D721Med (cell line): ENCODE results near the gene DUS3L.

Experiments used
- DNase-seq: peaks from one replicate; pipeline ENCODE4 v3.0.0; 2011; ENCODE audit warnings: low spot score; ENCODE audit not compliant: insufficient read length
- FAIRE-seq: peaks from 2 replicates; lab custom pipeline; 2011; peaks lifted over from hg19 to GRCh38; lab: Jason Lieb, UNC
- TF ChIP-seq, protein P1 (sequence below): IDR thresholded peaks from 2 replicates; pipeline ENCODE4 v1.5.1; 2012; ENCODE audit warnings: mild to moderate bottlenecking, control low read depth; ENCODE audit not compliant: insufficient read depth; ENCODE audit errors: missing control alignments

DUS3L gene

DNA sequence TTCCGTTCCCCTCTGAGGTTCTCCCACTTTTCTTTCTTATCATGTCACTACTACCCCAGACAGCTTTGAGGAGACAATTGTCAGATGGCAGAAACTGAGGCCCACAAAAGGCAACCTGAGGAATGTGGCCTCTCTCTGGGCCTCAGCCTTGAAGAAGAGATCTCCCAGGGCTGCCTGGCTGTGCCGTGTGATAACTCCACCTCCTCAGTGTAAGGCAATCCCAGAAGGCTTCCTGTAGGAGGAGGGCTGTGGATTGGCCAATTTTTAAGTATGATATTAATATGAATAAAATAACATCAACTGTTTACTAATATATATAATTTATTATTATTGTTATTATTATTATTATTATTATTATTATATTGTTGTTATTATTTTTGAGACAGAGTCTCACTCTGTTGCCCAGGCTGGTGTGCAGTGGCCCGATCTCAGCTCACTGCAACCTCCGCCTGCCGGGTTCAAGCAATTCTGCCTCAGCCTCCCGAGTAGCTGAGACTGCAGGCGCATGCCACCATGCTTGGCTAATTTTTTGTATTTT, 4.5 kb upstream of the DUS3L start:
- DNase-seq (no peak), FAIRE-seq (no peak)
- TF ChIP-seq, protein P1, sequence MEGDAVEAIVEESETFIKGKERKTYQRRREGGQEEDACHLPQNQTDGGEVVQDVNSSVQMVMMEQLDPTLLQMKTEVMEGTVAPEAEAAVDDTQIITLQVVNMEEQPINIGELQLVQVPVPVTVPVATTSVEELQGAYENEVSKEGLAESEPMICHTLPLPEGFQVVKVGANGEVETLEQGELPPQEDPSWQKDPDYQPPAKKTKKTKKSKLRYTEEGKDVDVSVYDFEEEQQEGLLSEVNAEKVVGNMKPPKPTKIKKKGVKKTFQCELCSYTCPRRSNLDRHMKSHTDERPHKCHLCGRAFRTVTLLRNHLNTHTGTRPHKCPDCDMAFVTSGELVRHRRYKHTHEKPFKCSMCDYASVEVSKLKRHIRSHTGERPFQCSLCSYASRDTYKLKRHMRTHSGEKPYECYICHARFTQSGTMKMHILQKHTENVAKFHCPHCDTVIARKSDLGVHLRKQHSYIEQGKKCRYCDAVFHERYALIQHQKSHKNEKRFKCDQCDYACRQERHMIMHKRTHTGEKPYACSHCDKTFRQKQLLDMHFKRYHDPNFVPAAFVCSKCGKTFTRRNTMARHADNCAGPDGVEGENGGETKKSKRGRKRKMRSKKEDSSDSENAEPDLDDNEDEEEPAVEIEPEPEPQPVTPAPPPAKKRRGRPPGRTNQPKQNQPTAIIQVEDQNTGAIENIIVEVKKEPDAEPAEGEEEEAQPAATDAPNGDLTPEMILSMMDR: no peak

DNA sequence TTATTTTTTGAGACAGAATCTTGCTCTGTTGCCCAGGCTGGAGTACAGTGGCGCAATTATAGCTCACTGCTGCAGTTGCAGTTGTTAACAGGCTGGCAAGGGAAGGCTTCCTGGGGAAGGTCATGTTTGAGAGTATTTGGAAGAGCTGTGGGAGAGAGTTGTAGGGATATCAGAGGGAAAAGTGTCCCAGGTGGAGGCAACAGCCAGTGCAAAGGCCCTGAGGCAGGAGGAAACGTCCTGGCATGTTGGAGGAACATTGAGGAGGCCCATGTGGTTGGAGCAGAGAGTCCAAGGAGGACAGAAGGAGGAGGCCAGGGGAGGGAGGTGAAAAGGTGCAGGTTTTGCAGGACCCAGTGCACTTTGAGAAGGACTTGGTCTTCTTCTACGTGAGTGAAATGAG, 2.2 kb upstream of the DUS3L start:
- FAIRE-seq: no peak
- TF ChIP-seq, protein P1: no peak

DNA sequence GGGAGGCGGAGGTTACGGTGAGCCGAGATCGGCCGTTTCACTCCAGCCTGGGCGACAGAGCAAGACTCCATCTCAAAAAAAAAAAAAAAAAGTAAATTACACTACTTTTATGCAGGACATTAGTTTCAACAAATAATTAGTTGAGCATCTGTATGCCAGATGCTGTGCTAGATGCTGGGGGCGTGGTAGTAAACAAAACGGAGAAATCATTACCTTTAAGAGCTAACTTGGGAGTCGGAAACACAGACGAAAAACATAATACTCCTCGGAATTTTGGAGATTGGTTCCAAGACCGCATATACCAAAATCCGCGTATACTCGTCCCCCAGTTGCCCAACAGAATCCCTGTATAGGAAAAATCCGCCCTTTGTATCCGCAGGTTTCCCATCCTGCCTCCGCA, 1.3 kb upstream of the DUS3L start:
- FAIRE-seq (no peak), DNase-seq (no peak)
- TF ChIP-seq, protein P1: no peak

More for the DNA sequence above, 2.2 kb upstream of the DUS3L start:
- DNase-seq: no peak

DNA sequence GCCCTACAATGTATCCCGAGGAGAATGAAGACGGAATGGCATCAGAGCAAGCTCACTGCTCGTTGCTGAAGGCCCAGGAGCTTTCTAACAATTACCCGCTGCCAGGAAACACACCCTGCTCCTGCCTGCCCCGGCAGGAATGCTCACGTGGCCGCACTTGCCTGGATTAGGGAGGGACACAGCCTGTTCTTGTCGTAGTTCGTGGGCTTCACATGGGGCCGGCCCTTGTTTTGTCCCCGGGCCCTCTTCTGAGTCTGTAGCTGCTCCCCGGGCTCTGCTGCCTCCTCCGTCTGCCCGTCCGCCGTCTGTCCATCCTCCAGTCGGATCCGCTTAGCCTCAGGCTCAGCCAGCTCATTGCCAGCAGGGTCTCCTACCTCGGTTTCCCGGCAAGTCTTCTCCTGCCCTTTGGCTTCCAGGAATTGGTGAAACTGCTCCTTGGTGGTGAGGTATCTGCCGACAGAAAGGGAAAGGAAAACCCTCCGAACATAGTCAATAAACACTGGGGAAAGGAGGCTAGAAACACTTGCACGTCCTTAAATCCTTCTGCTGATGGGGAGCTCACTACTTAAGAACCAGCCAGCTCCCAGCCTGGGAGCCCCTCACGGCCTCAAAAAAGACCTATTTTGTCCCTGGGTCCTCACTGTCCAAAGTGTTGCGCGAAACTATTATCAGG, 941 bp downstream of the DUS3L start:
- TF ChIP-seq, protein P1: no peak
- FAIRE-seq (no peak), DNase-seq (no peak)

DNA sequence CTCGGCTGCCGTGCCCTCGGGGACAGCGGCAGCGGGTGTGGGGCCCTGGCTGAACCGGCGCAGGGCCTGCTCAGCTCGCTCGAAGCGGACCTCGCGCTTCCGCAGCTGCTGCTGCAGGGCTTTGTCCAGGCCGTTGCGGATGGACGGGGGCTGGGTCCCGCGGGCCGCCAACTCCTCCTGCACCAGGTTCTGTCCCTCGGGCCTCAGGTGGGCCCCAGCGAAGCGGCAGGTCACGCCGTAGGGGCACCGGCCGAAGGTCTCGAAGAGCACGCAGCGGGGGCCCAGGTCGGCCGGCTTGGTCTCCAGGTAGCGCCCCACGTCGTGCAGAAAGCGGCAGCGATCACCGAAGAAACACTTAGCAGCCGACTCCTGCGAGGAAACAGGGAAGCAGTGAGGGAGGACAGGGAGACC, 1.6 kb downstream of the DUS3L start:
- TF ChIP-seq, protein P1: no peak
- no peak for FAIRE-seq
- DNase-seq: no peak

DNA sequence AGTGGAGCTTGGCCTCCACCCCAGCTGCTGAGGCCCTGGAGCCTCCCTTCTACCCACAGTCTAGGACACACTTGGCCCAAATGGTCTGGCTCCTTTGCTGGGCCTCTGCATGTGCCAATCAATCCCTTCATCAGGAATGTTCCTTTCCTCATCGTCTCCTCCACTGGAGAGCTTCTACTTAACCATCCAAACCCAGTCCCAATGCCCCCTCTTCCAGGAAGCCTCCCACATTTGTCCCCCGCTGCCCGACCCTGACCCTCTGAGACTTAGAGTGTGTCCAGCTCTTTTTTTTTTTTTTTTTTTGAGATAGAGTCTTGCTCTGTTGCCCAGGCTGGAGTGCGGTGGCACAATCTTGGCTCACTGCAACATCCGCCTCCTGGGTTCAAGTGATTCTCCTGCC, 2.5 kb downstream of the DUS3L start:
- FAIRE-seq (no peak), DNase-seq (no peak)
- TF ChIP-seq, protein P1: no peak

DNA sequence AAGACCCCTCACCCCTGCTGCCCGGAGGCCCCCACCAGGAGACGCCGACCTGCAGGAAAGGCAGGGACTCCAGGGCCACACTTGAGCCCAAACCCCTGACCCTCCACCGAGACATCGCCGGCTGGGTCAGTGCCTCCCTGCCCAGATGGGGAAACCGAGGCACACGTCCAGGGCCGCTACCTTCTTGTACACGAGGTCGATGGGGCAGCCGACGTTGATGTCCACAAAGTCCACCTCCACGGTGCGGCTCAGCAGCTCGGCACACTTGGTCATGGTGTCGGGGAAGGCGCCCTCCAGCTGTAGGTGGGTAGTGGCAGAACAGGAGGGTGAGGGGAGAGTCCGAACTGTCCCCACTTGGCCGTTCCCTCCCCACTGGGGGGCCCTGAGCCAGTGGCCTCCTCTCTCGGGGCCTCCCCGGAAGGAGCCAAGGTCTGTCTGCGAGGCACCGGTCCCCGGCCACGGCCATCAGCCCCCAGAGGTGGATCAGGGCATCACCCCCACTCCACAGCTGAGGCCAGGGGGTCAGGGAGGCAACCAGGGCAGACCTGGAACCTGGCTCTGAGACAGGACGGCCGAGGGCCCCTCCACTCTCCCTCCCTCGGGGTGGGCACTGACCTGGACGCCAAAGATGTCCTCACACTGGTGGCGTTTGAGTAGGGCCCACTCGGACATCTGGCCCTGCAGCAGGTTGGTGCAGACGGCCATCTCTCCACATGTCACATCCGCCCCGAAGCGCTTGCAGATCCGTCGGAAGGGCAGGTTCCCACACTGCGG, 3.4 kb downstream of the DUS3L start:
- TF ChIP-seq, protein P1: no peak
- no peak for DNase-seq
- FAIRE-seq: no peak
